Limb (tissue), 2 donors: ENCODE data around the gene BRD8.
"Not testable (repeated sequence)": the region's sequence is repeated elsewhere in the genome, so short reads cannot be mapped to it uniquely, and the experiment has no call there.

ENCODE experiments used
- DNase-seq, 2 donors: peaks; one replicate each; pipeline ENCODE4 v3.0.0-alpha.2; 2016; ENCODE audit errors: extremely low spot score in 2 of 2

BRD8 gene

GRCh38 chr5:138159666-138160065 is 18.8 kb downstream of the BRD8 start:
- no peak for DNase-seq

GRCh38 chr5:138157626-138158025 is 20.8 kb downstream of the BRD8 start:
- no peak for DNase-seq

GRCh38 chr5:138155977-138156376 is 22.5 kb downstream of the BRD8 start:
- not testable (repeated sequence) for DNase-seq

GRCh38 chr5:138149530-138149929 is 28.9 kb downstream of the BRD8 start:
- DNase-seq = no peak

GRCh38 chr5:138148811-138149210 is 29.6 kb downstream of the BRD8 start:
- no peak for DNase-seq

GRCh38 chr5:138143578-138143977 is 34.9 kb downstream of the BRD8 start:
- not testable (repeated sequence) for DNase-seq

- DNase-seq = no peak
Measured at GRCh38 chr5:138141734-138142133, 36.7 kb downstream of the BRD8 start.

GRCh38 chr5:138140268-138140667 is 38.2 kb downstream of the BRD8 start:
- no peak for DNase-seq

- no peak for DNase-seq
Measured at GRCh38 chr5:138139781-138140090, 38.7 kb downstream of the BRD8 start.

GRCh38 chr5:138138949-138139780 is 39.3 kb downstream of the BRD8 start, which contains the start of gene NME5:
TSS of gene NME5 (minus strand) at chr5:138139428. CDS start at chr5:138138780, 648 bp downstream.
- DNase-seq = peak; percentile 61 to 80

GRCh38 chr5:138132543-138132942 is 45.9 kb downstream of the BRD8 start:
- DNase-seq = no peak

- DNase-seq = no peak
Measured at GRCh38 chr5:138129347-138129746, 49.1 kb downstream of the BRD8 start.

- no peak for DNase-seq
Measured at GRCh38 chr5:138128334-138128733, 50.1 kb downstream of the BRD8 start.

GRCh38 chr5:138115254-138115653 is 63.2 kb downstream of the BRD8 start:
- no peak for DNase-seq

GRCh38 chr5:138111937-138112336 is 66.5 kb downstream of the BRD8 start:
- DNase-seq = no peak

GRCh38 chr5:138111181-138111580 is 67.2 kb downstream of the BRD8 start:
- DNase-seq = no peak

- DNase-seq = no peak
Measured at GRCh38 chr5:138110266-138110963, 68.0 kb downstream of the BRD8 start.

- no peak for DNase-seq
Measured at GRCh38 chr5:138109463-138110265, 68.8 kb downstream of the BRD8 start.

- DNase-seq = no peak
Measured at GRCh38 chr5:138107213-138107612, 71.2 kb downstream of the BRD8 start.

- no peak for DNase-seq
Measured at GRCh38 chr5:138105709-138106108, 72.7 kb downstream of the BRD8 start.

- no peak for DNase-seq
Measured at GRCh38 chr5:138103319-138103637, 75.2 kb downstream of the BRD8 start.
